Activated T-cell treated with anti-CD3 and anti-CD28 coated beads for 48 hours (primary cell): ENCODE measurements around the gene MCL1.
"Not testable (repeated sequence)": the region's sequence is repeated elsewhere in the genome, so short reads cannot be mapped to it uniquely, and the experiment has no call there.

Experiments
- DNase-seq: peaks from one replicate; pipeline ENCODE4 v3.0.0-alpha.2; 2020; ENCODE audit warnings: low read depth

MCL1 gene

GRCh38 chr1:150602372-150602771 is 23.0 kb upstream of the MCL1 start:
- DNase-seq: not testable (repeated sequence)

GRCh38 chr1:150601540-150601939 is 22.1 kb upstream of the MCL1 start:
- no peak for DNase-seq

- DNase-seq: not testable (repeated sequence)
These were observed 18.9 kb upstream of the MCL1 start for GRCh38 chr1:150598346-150598745.

GRCh38 chr1:150596976-150597375 is 17.6 kb upstream of the MCL1 start:
- DNase-seq: no peak

- no peak for DNase-seq
These were observed 16.9 kb upstream of the MCL1 start for GRCh38 chr1:150596095-150596892.

GRCh38 chr1:150582371-150582770 is 3.0 kb upstream of the MCL1 start:
- no peak for DNase-seq

- DNase-seq: not testable (repeated sequence)
These were observed 2.6 kb upstream of the MCL1 start for GRCh38 chr1:150581962-150582361.

GRCh38 chr1:150581437-150581836 is 2.0 kb upstream of the MCL1 start:
- DNase-seq: not testable (repeated sequence)

GRCh38 chr1:150580966-150581365 is 1.6 kb upstream of the MCL1 start:
- DNase-seq: not testable (repeated sequence)

- DNase-seq: no peak
These were observed 684 bp upstream of the MCL1 start for GRCh38 chr1:150579945-150580642.

GRCh38 chr1:150578272-150579109 is 919 bp downstream of the MCL1 start:
- peak; percentile 43 for DNase-seq

GRCh38 chr1:150577557-150578271 is 1.7 kb downstream of the MCL1 start:
- no peak for DNase-seq

GRCh38 chr1:150576794-150577556 is 2.4 kb downstream of the MCL1 start:
- no peak for DNase-seq

- no peak for DNase-seq
These were observed 3.1 kb downstream of the MCL1 start for GRCh38 chr1:150576367-150576711.

- DNase-seq: no peak
These were observed 3.7 kb downstream of the MCL1 start for GRCh38 chr1:150575518-150576366.

- no peak for DNase-seq
These were observed 4.3 kb downstream of the MCL1 start for GRCh38 chr1:150575072-150575489.

GRCh38 chr1:150574260-150575071 is 4.9 kb downstream of the MCL1 start:
- no peak for DNase-seq

- not testable (repeated sequence) for DNase-seq
These were observed 5.8 kb downstream of the MCL1 start for GRCh38 chr1:150573648-150574071.

- DNase-seq: no peak
These were observed 6.3 kb downstream of the MCL1 start for GRCh38 chr1:150572918-150573647.
